Nephron (organoid): ENCODE data around the gene DACT2.

ENCODE experiments used
- H3K27ac Mint-ChIP-seq, 3 experiments: 2 replicates each; pipeline ENCODE4 v1.8.0; 2020; ENCODE audit warnings: mixed read lengths in 3 of 3, mild to moderate bottlenecking in 2 of 3, moderate library complexity in 1 of 3
- H3K27me3 Mint-ChIP-seq: 2 replicates; pipeline ENCODE4 v1.8.0; 2021; ENCODE audit warnings: low read depth, mild to moderate bottlenecking, moderate library complexity, mixed read lengths
- H3K36me3 Mint-ChIP-seq: 2 replicates; pipeline ENCODE4 v1.8.0; 2020; ENCODE audit warnings: low read depth, mixed read lengths
- H3K4me1 Mint-ChIP-seq: 2 replicates; pipeline ENCODE4 v1.8.0; 2020; ENCODE audit warnings: mixed read lengths
- H3K4me3 Mint-ChIP-seq, 3 experiments: 2 replicates each; pipeline ENCODE4 v1.8.0; 2020; ENCODE audit warnings: mild to moderate bottlenecking in 3 of 3, mixed read lengths in 3 of 3, moderate library complexity in 2 of 3
- H3K9me3 Mint-ChIP-seq: 2 replicates; pipeline ENCODE4 v1.8.0; 2020; ENCODE audit warnings: mixed read lengths
- CTCF ChIP-seq, 3 experiments: fragments of 200-600 bp; sonication (generic); IDR thresholded peaks; one replicate each; pipeline ENCODE4 v1.5.0; 2021; ENCODE audit warnings: antibody characterized with exemption in 3 of 3; ENCODE audit not compliant: unreplicated experiment in 3 of 3

The DACT2 gene

GRCh38 chr6:168319279-168320111 is at the start of gene DACT2:
Gene DACT2, minus strand, starts transcription at chr6:168319777. Its CDS starts 144 bp downstream, at chr6:168319633.
- Mint-ChIP-seq H3K4me3 (peak within 1 kb of the TSS; percentile 87 to 89 (median 89)), H3K4me1 (peaks cover 28% of the 10 kb centered on the region)
- TF ChIP-seq CTCF (IDR thresholded peaks at IDR 0.05; ENCODE audit: unreplicated experiment in 3 of 3) = no peak

GRCh38 chr6:168368936-168369335 is 49.4 kb upstream of the DACT2 start:
- H3K9me3 Mint-ChIP-seq = no peaks in the 10 kb centered on the region
- no peaks in the 10 kb centered on the region for H3K36me3 Mint-ChIP-seq
- TF ChIP-seq CTCF (IDR thresholded peaks at IDR 0.05; ENCODE audit: unreplicated experiment in 3 of 3) = no peak
- H3K4me1 Mint-ChIP-seq = peaks cover 28% of the 10 kb centered on the region
- H3K27me3 Mint-ChIP-seq = peaks cover 31% of the 10 kb centered on the region
- H3K4me3 Mint-ChIP-seq = no peak overlapping the region
- H3K27ac Mint-ChIP-seq = peak overlapping the region in 2 of 3 experiments; percentile 20 to 78

More at GRCh38 chr6:168319279-168320111, at the start of gene DACT2:
- H3K36me3 Mint-ChIP-seq = peaks cover 7% of the 10 kb centered on the region
- peak within 1 kb of the TSS; percentile 86 to 93 (median 90) for H3K27ac Mint-ChIP-seq
- peaks cover 16% of the 10 kb centered on the region for H3K27me3 Mint-ChIP-seq
- H3K9me3 Mint-ChIP-seq = peaks cover 3% of the 10 kb centered on the region

GRCh38 chr6:168368066-168368820 is 48.7 kb upstream of the DACT2 start:
- peaks cover 24% of the 10 kb centered on the region for H3K27me3 Mint-ChIP-seq
- H3K4me1 Mint-ChIP-seq = peaks cover 31% of the 10 kb centered on the region
- H3K36me3 Mint-ChIP-seq = no peaks in the 10 kb centered on the region
- no peak overlapping the region for H3K4me3 Mint-ChIP-seq
- H3K27ac Mint-ChIP-seq = peak overlapping the region in 2 of 3 experiments; percentile 56 to 78
- H3K9me3 Mint-ChIP-seq = no peaks in the 10 kb centered on the region
- peak in 1 of 3 experiments; percentile 13 for TF ChIP-seq CTCF (IDR thresholded peaks at IDR 0.05; ENCODE audit: unreplicated experiment in 3 of 3)

GRCh38 chr6:168367285-168367751 is 47.7 kb upstream of the DACT2 start:
- peaks cover 2% of the 10 kb centered on the region for H3K9me3 Mint-ChIP-seq
- no peaks in the 10 kb centered on the region for H3K36me3 Mint-ChIP-seq
- peaks cover 18% of the 10 kb centered on the region for H3K27me3 Mint-ChIP-seq
- no peak overlapping the region for H3K4me3 Mint-ChIP-seq
- H3K4me1 Mint-ChIP-seq = peaks cover 31% of the 10 kb centered on the region
- no peak for TF ChIP-seq CTCF (IDR thresholded peaks at IDR 0.05; ENCODE audit: unreplicated experiment in 3 of 3)
- peak overlapping the region in 2 of 3 experiments; percentile 48 to 62 for H3K27ac Mint-ChIP-seq

GRCh38 chr6:168366473-168366872 is 46.9 kb upstream of the DACT2 start:
- H3K4me3 Mint-ChIP-seq = no peak overlapping the region
- peaks cover 16% of the 10 kb centered on the region for H3K27me3 Mint-ChIP-seq
- no peak overlapping the region for H3K27ac Mint-ChIP-seq
- peaks cover 4% of the 10 kb centered on the region for H3K9me3 Mint-ChIP-seq
- peaks cover 31% of the 10 kb centered on the region for H3K4me1 Mint-ChIP-seq
- no peak for TF ChIP-seq CTCF (IDR thresholded peaks at IDR 0.05; ENCODE audit: unreplicated experiment in 3 of 3)
- H3K36me3 Mint-ChIP-seq = no peaks in the 10 kb centered on the region
